HG02981 (cell line): Measurements from ENCODE around the gene DUSP14.
"Not testable (repeated sequence)": the region's sequence is repeated elsewhere in the genome, so short reads cannot be mapped to it uniquely, and the experiment has no call there.

Experiments
- ATAC-seq: cut with Tn5 transposase; IDR thresholded peaks from one replicate; pipeline ENCODE4 v1.9.1; 2021; ENCODE audit warnings: mild to moderate bottlenecking, moderate library complexity; ENCODE audit not compliant: unreplicated experiment

Gene DUSP14, protein sequence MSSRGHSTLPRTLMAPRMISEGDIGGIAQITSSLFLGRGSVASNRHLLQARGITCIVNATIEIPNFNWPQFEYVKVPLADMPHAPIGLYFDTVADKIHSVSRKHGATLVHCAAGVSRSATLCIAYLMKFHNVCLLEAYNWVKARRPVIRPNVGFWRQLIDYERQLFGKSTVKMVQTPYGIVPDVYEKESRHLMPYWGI

DNA sequence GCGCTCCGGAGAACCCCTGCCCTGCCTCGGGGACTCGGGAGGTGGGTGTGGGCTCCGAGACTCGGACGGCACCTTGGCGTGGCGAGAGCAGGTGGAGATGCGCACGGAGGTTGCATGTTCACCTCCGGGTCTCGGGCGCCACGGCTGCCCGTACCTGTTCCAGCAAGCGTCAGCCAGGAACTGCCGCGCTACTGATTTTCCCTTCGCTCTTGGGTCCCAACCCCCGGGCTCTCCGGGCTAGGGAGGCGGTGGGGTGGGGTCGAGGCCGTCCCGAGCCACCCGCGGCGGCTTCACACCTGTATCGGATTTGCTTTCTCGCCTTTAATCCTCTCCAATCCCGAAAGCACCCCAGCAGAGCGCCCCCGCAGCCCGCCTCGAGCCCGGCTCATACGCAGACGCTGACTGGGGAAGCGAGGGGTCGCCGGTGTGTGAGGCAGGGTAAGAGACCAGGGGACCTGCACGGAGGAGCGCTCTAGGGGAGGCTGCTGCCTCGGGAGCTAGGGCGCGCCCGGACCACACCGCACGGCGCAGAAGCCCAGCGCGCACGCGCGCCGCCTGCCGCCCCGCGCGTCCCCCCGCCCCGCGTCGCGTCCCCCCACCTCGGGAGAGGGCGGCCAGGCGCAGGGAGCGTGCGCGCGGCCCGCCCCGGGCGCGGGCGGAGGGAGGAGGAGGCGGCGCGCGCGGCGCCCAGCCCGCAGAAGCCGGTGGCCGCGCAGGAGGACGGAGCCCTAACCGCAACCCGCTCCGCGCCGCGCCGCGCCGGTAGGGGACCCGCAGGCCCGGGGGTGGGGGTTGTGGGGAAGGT is at the start of gene DUSP14:
DUSP14 (plus strand) TSS at position 695 of the 805 bp plus-strand sequence. CDS start 22,382 bp downstream, outside the sequence.
- peak; percentile 66 for ATAC-seq

DNA sequence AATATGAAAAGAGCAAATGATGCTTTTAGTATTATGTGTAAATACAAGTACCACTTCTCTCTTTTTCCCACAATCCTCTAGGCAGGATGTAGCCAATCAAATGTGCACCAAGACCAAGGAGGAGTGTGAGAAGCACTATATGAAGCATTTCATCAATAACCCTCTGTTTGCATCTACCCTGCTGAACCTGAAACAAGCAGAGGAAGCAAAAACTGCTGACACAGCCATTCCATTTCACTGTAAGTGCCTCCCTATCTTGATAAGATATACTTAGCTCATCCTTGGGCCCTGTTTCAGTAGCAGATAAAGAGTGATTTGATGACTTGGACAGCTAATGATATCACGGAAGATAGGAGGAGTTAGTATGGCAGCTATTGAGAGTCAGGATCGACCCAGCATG is 49.3 kb upstream of the DUSP14 start:
- ATAC-seq, result no peak

- ATAC-seq, result not testable (repeated sequence)
Observed at GRCh38 chr17:37441369-37442014, 48.2 kb upstream of the DUSP14 start.

DNA sequence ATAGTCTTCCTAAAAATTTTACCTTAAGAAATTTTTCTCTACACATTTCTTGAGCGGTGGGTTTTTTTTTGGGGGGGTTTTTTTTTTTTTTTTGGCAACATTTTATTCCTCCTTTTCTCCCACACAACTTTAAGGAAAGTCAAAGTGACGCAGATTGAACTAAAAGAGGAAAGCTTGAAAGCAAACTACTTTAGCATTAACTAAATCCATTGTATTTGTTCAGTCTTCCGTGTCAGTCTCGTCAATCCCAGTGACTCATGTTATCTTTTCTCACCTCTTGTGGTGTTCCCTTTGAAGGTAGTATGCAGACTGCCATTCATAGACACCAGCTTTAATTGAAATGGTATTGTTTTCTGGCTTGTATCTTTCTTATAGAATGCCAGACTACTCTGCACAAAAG is 43.7 kb upstream of the DUSP14 start:
- ATAC-seq, result no peak

GRCh38 chr17:37447641-37448040 is 42.0 kb upstream of the DUSP14 start:
- no peak for ATAC-seq

DNA sequence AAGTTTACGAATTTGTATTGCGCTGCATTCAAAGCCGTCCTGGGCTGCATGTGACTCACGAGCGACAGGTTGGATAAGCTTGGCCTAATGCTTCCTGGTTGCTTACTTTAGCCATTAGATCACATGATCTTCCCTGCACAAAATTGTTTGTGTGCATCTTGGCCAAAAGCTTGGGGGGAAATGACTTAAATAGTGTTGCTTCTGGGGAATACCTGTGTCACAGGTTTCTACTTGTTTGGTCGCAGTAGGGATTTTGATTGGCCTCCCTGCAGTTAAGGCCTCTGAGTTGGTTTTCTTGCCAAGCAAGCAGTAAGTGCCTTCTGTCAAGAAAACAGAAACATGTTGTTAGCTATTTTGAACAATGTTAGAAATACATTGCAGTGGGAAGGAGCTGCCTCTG is 39.6 kb upstream of the DUSP14 start:
- no peak for ATAC-seq

GRCh38 chr17:37457801-37458200 is 31.9 kb upstream of the DUSP14 start:
- ATAC-seq, result not testable (repeated sequence)

GRCh38 chr17:37458805-37459204 is 30.9 kb upstream of the DUSP14 start:
- no peak for ATAC-seq

GRCh38 chr17:37461668-37462067 is 28.0 kb upstream of the DUSP14 start:
- no peak for ATAC-seq

- ATAC-seq, result no peak
Observed at GRCh38 chr17:37462492-37462891, 27.2 kb upstream of the DUSP14 start.

GRCh38 chr17:37463039-37463438 is 26.7 kb upstream of the DUSP14 start:
- no peak for ATAC-seq

GRCh38 chr17:37465069-37465616 is 24.5 kb upstream of the DUSP14 start:
- ATAC-seq, result no peak

- ATAC-seq, result no peak
Observed at GRCh38 chr17:37466471-37466870, 23.2 kb upstream of the DUSP14 start.

DNA sequence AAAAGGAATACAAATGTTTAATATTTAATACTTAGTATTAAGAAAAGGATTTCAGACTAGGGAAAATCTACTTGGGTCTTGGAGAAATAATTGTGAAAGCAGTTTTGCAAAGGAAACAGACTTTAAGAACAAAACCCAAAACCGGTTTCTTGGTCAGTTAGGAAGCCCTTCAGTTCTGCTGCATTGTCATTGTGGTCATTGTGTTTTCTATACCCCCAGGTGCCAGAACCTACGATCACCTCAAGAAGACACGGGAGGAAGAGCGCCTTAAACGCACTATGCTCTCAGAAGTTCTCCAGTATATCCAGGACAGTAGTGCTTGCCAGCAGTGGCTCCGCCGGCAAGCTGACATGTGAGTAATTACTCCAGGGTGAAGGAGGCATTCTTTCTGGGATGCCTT is 19.5 kb upstream of the DUSP14 start:
- ATAC-seq, result no peak

DNA sequence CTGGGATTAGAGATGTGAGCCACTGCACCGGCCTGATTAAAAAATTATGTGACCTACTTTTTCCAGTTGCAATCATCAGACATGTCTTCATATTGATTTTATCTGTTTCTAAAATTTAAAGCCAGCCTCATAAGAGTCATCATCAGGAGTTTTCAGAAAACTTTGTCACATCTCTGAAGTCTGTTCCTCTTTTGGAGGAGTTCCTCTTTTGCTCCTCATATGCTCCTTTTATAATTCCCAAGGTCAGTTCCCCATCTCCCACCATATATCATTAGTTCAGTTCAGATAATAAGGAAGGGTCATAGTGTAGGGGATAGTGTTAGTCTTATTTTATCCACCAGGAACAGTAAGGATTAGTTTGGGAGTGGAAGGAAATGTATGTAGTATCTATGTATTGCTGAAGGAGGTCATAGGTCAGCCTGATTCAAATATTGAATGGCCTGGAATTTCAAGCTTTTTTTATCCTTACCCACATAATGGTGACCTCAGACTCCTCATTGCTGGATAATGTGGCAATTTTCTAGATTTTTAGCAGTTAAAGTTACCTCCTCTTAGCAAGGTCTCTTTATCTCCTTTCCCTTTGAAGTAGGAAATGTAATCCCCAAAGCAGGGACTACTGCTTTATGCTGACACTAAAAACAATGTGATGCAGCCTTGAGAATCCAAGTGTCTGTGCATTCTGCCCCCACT is 13.8 kb upstream of the DUSP14 start:
- no peak for ATAC-seq

DNA sequence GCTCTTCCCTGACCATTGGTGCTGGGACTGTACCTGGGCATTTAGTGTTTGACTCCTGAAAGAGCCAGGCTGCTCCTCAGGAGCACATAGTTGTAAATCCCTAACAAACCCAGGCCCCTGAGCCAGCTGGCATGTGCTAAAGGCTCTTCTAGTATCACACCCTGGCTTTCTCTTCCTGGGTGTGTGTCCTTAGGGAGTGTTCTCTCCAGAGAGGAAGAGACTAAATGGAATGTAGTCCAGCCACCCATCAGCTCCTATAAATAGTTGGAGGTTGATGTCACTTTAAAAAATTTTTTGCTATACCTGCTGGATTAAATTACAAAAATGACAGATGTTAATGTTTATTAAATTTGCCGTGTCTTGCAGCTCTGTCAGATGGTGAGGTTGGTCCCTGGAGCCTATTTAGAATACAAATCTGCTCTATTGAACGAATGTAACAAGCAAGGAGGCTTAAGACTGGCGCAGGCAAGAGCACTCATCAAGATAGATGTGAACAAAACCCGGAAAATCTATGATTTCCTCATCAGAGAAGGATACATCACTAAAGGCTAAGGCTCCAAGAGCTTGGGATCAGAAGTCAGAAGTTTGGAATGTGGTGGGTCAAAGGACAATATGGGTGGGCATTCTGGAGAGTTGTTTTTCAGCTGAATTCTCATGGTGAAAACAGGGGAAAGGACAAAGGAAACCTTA is 13.1 kb upstream of the DUSP14 start:
- ATAC-seq, result no peak

DNA sequence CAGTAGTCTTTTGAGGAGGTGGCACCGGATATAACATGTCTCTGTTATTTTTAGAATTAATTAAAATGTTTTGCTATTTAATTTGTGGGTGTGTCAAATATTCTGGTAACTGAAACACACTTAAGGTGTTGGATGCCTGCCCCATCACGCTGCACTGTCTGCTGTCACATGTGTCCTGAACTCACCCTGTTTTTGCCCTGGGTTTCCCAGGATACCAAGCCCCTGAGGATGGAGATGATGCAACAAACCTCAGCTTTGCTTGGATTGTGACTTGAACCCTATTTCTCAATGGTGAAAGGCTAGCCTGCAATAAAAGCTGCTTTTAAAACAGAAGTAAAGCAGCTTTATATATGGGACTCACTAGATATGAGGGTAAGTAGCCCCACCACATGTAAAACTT is 11.5 kb upstream of the DUSP14 start:
- ATAC-seq, result no peak

- ATAC-seq, result no peak
Observed at GRCh38 chr17:37479025-37479424, 10.7 kb upstream of the DUSP14 start.

DNA sequence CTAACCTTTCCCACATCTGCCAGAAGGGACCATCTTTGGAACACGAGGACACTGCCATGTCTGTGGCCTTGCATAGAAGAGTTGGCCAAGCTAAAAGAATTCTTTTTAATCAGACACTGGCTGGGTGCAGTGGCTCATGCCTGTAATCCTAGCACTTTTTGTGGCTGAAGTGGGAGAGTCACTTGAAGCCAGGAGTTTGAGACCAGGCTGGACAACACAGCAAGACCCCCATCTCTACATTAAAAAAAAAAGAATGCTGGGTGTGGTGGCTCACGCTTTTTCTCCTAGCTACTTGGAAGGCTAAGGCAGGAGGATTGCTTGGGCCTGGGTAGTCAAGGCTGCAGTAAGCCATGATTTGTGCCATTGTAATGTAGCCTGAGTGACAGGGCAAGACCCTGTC is 9.3 kb upstream of the DUSP14 start:
- no peak for ATAC-seq

DNA sequence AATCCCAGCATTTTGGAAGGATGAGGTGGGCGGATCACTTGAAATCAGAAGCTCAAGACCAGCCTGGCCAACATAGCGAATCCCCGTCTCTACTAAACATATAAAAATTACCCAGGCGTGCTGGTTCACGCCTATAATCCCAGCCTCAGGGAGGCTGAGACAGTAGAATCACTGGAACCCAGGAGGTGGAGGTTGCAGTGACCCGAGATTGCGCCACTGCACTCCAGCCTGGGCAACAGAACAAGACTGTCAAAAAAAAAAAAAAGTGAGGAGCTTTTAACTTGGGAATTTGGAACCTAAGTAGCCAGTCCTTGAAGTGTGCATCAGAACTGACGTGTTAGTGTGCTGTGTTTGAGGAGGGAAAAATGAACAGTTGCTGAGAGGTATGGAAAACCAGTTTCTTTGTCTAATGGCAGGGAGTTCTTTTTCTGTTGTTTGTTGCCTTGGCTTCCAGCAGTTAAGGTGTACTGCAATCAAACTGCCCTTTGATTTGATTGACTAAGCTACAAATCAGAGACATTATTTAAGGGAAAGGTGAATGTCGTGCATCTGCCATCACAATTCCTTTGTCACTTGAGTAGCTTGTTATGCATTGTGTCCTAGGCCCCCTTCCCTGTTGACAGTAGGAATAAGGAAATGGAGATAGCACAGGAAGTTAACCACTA is 8.6 kb upstream of the DUSP14 start:
- no peak for ATAC-seq
